Transverse colon (tissue), 4 donors: ENCODE measurements around the gene SART1. TPM values are rescaled to one million over a fixed set of nuclear protein-coding genes. Genes with fewer than 3 reads are reported as not detected.
"Not testable (repeated sequence)": the region's sequence is repeated elsewhere in the genome, so short reads cannot be mapped to it uniquely, and the experiment has no call there.

Experiments used
- DNase-seq: peaks from one replicate; pipeline ENCODE4 v3.0.0-alpha.2; 2019
- H3K27ac ChIP-seq, 4 donors: fragments of 200-600 bp; sonication (generic); 2 replicates each; pipeline ENCODE4 v1.5.1; 2016 to 2018; ENCODE audit warnings: inconsistent platforms in 4 of 4
- H3K27me3 ChIP-seq: fragments of 200-600 bp; sonication (generic); 2 replicates; pipeline ENCODE4 v1.5.1; 2017; ENCODE audit warnings: inconsistent platforms
- H3K36me3 ChIP-seq, 4 donors: fragments of 200-600 bp; sonication (generic); 2 replicates each; pipeline ENCODE4 v1.5.1; 2017 to 2019; ENCODE audit warnings: inconsistent platforms in 4 of 4
- H3K4me1 ChIP-seq, 4 donors: fragments of 200-600 bp; sonication (generic); 2 replicates each; pipeline ENCODE4 v1.5.1; 2017 to 2020; ENCODE audit warnings: inconsistent platforms in 4 of 4
- H3K4me3 ChIP-seq, 4 donors: fragments of 200-600 bp; sonication (generic); 1 replicate in 1 of 4; 2 replicates in 3 of 4; pipeline versions ENCODE4 v1.5.1 to v1.6.1; 2017 to 2019; ENCODE audit warnings: inconsistent platforms in 4 of 4
- H3K9me3 ChIP-seq, 2 donors: fragments of 200-600 bp; sonication (generic); 2 replicates each; pipeline ENCODE4 v1.5.1; 2017 to 2019; ENCODE audit warnings: inconsistent platforms in 2 of 2
- EP300 ChIP-seq: sonication (generic); formaldehyde crosslinking; IDR thresholded peaks from one replicate; pipeline ENCODE4 v1.6.1; 2017; ENCODE audit warnings: antibody characterized with exemption, low read depth
- POLR2A ChIP-seq: fragments of 450-650 bp; IDR thresholded peaks from one replicate; pipeline ENCODE4 v1.6.1; 2016; ENCODE audit warnings: antibody characterized with exemption, mild to moderate bottlenecking, moderate library complexity
- POLR2AphosphoS5 ChIP-seq, 3 donors: sonication (generic); formaldehyde crosslinking; IDR thresholded peaks; one replicate each; pipeline ENCODE4 v1.6.1; 2016; ENCODE audit warnings: antibody characterized with exemption in 3 of 3
- WGBS, 2 donors: methylation state at CpG; one replicate each; pipeline ENCODE4 v1.1.5; 2018; ENCODE audit warnings: low coverage in 1 of 2; 5-methylcytosine and 5-hydroxymethylcytosine counted together
- in situ Hi-C, 4 donors: fragments of 200-750 bp; cut with MboI; loops; one replicate each; pipeline versions ENCODE4 v1.15.0 to v1.15.1; 2017; ENCODE audit warnings: low sequenced_read_pairs in 3 of 4, low pct_ligation_motif_present in 1 of 4, low pct_unique_long_range_greater_than_20kb in 1 of 4
- intact Hi-C: fragments of 100-400 bp; cut with DNase I; formaldehyde crosslinking; loops from one replicate; pipeline ENCODE4 v1.15.1; 2023; ENCODE audit warnings: low total_unique reads
- total RNA-seq, 4 donors: library from RNA; depleted of rRNA; stranded (reverse); fragments of >200 nt; gene quantifications; one replicate each; pipeline ENCODE4 v1.1.0, GENCODE V29; 2016
- TF ChIP-seq, protein P1 (sequence below), 5 experiments: fragments of 200-600 bp in 3 of 5; fragments of 450-650 bp in 2 of 5; sonication (generic) in 3 of 5; IDR thresholded peaks; 1 replicate in 2 of 5; 2 replicates in 3 of 5; pipeline ENCODE4 v1.5.1; 2016 to 2017; ENCODE audit warnings: antibody characterized with exemption in 5 of 5, inconsistent platforms in 3 of 5, mild to moderate bottlenecking in 2 of 5, moderate library complexity in 1 of 5

SART1 gene
- total RNA-seq, 4 donors from 2014 or later, result 31.8 to 76.3 (median 34.3) TPM

- H3K27ac ChIP-seq, result no peak overlapping the region
- H3K4me1 ChIP-seq, result no peaks in the 10 kb centered on the region
- H3K9me3 ChIP-seq, result no peaks in the 10 kb centered on the region
- H3K36me3 ChIP-seq, result no peaks in the 10 kb centered on the region
- in situ Hi-C loops (no loop called here), intact Hi-C loops (no loop called here)
- WGBS, 2 donors, result 70% methylated on average over 13 of the region's 13 CpGs; no CpG with 5 or more reads in 1 of the 2 donors
- no peaks in the 10 kb centered on the region for H3K27me3 ChIP-seq
- TF ChIP-seq EP300 (no peak), POLR2AphosphoS5 (IDR thresholded peaks at IDR 0.05) (no peak), POLR2A (no peak)
- TF ChIP-seq, protein P1, sequence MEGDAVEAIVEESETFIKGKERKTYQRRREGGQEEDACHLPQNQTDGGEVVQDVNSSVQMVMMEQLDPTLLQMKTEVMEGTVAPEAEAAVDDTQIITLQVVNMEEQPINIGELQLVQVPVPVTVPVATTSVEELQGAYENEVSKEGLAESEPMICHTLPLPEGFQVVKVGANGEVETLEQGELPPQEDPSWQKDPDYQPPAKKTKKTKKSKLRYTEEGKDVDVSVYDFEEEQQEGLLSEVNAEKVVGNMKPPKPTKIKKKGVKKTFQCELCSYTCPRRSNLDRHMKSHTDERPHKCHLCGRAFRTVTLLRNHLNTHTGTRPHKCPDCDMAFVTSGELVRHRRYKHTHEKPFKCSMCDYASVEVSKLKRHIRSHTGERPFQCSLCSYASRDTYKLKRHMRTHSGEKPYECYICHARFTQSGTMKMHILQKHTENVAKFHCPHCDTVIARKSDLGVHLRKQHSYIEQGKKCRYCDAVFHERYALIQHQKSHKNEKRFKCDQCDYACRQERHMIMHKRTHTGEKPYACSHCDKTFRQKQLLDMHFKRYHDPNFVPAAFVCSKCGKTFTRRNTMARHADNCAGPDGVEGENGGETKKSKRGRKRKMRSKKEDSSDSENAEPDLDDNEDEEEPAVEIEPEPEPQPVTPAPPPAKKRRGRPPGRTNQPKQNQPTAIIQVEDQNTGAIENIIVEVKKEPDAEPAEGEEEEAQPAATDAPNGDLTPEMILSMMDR (IDR thresholded peaks at IDR 0.05), result no peak
- no peak for DNase-seq
- no peak overlapping the region for H3K4me3 ChIP-seq
These were observed 14.4 kb upstream of the SART1 start for GRCh38 chr11:65947133-65947532.

- DNase-seq, result no peak
- Histone ChIP-seq H3K36me3 (no peaks in the 10 kb centered on the region), H3K9me3 (no peaks in the 10 kb centered on the region), H3K4me3 (no peak overlapping the region), H3K27ac (no peak overlapping the region), H3K27me3 (no peaks in the 10 kb centered on the region), H3K4me1 (no peaks in the 10 kb centered on the region)
- in situ Hi-C loops (no loop called here), intact Hi-C loops (no loop called here)
- 60 to 88% methylated on average over 5 to 12 of the region's 12 CpGs for WGBS, 2 donors
- TF ChIP-seq POLR2A (no peak), POLR2AphosphoS5 (IDR thresholded peaks at IDR 0.05) (no peak), EP300 (no peak)
- TF ChIP-seq, protein P1 (IDR thresholded peaks at IDR 0.05), result no peak
These were observed 13.9 kb upstream of the SART1 start for GRCh38 chr11:65947603-65948125.

- not testable (repeated sequence) for H3K9me3 ChIP-seq
These were observed 10.8 kb upstream of the SART1 start for GRCh38 chr11:65950711-65951110.

GRCh38 chr11:65951641-65952040 lies 9.9 kb upstream of the SART1 start:
- 51 to 57% methylated on average over 2 to 3 of the region's 3 CpGs for WGBS, 2 donors
- H3K4me3 ChIP-seq, H3K27ac ChIP-seq, in situ Hi-C loops, DNase-seq, intact Hi-C loops, H3K36me3 ChIP-seq, H3K9me3 ChIP-seq, H3K4me1 ChIP-seq, H3K27me3 ChIP-seq: not testable (repeated sequence)

More at GRCh38 chr11:65950711-65951110, 10.8 kb upstream of the SART1 start:
- in situ Hi-C loops, H3K4me1 ChIP-seq, DNase-seq, H3K4me3 ChIP-seq, H3K27me3 ChIP-seq, H3K36me3 ChIP-seq, H3K27ac ChIP-seq, intact Hi-C loops: not testable (repeated sequence)
- 97% methylated on average over 5 of the region's 5 CpGs; no CpG with 5 or more reads in 1 of the 2 donors for WGBS, 2 donors

DNA sequence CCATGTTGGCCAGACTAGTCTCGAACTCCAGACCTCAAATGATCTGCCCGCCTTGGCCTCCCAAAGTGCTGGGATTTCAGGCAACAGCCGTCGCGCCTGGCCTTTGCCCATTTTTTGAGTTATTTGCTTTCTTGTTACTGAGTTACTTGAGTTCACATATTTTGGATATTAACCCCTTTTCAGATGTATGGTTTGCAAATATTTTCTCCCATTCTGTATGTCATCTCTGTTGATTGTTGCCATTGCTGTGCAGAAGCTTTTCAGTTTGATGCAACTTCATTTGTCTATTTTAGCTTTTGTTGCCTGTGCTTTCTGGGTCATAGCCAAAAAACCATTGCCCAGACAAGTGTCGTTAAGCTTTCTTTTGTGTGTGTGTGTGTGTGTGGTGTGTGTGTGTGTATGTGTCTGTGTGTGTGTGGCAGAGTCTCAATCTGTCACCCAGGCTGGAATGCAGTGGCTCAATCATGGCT lies 9.4 kb upstream of the SART1 start:
- Histone ChIP-seq H3K36me3 (no peaks in the 10 kb centered on the region), H3K27me3 (peaks cover 4% of the 10 kb centered on the region), H3K4me1 (no peaks in the 10 kb centered on the region), H3K4me3 (no peak overlapping the region), H3K27ac (no peak overlapping the region), H3K9me3 (no peaks in the 10 kb centered on the region)
- TF ChIP-seq EP300, result no peak
- TF ChIP-seq POLR2AphosphoS5 (IDR thresholded peaks at IDR 0.05), result no peak
- TF ChIP-seq, protein P1 (IDR thresholded peaks at IDR 0.05), result no peak
- TF ChIP-seq POLR2A, result no peak
- in situ Hi-C loops, result no loop called here
- intact Hi-C loops, result no loop called here
- 35% methylated on average over 6 of the region's 6 CpGs; no CpG with 5 or more reads in 1 of the 2 donors for WGBS, 2 donors
- DNase-seq, result no peak
